SK-N-SH (cell line): ENCODE measurements around the gene KIAA0232.

Experiments used
- CTCF ChIP-seq: fragments of 200-600 bp; sonication (generic); IDR thresholded peaks from 2 replicates; pipeline ENCODE4 v1.6.1; 2017; ENCODE audit warnings: antibody characterized with exemption, mild to moderate bottlenecking, moderate library complexity
- JUND ChIP-seq: IDR thresholded peaks from 2 replicates; pipeline ENCODE4 v1.4.0; 2012
- RAD21 ChIP-seq: IDR thresholded peaks from 2 replicates; pipeline ENCODE4 v1.6.1; 2012; ENCODE audit warnings: mild to moderate bottlenecking, low read length
- RFX5 ChIP-seq: IDR thresholded peaks from 2 replicates; pipeline ENCODE4 v1.6.1; 2012; ENCODE audit warnings: mild to moderate bottlenecking, improper control_type of control experiment, low read length
- SIN3A ChIP-seq: IDR thresholded peaks from 2 replicates; pipeline ENCODE4 v1.6.1; 2012; ENCODE audit warnings: low read depth, mild to moderate bottlenecking, low read length, moderate library complexity, borderline replicate concordance
- USF1 ChIP-seq: IDR thresholded peaks from 2 replicates; pipeline ENCODE4 v1.4.0; 2012; ENCODE audit warnings: low read depth, borderline replicate concordance
- YY1 ChIP-seq: IDR thresholded peaks from 2 replicates; pipeline ENCODE4 v1.4.0; 2012; ENCODE audit warnings: low read depth, mild to moderate bottlenecking
- TF ChIP-seq, protein P1 (sequence below): IDR thresholded peaks from 2 replicates; pipeline ENCODE4 v1.4.0; 2012; ENCODE audit warnings: low read depth
- TF ChIP-seq, protein P2 (sequence below): fragments of 150-350 bp; IDR thresholded peaks from 2 replicates; pipeline ENCODE4 v1.6.1; 2017; ENCODE audit warnings: antibody characterized with exemption, low read length, low read depth, borderline replicate concordance

- TF ChIP-seq RAD21 = no peak
- TF ChIP-seq, protein P1, sequence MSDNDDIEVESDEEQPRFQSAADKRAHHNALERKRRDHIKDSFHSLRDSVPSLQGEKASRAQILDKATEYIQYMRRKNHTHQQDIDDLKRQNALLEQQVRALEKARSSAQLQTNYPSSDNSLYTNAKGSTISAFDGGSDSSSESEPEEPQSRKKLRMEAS = no peak
- TF ChIP-seq JUND = no peak
- TF ChIP-seq SIN3A = no peak
- no peak for TF ChIP-seq CTCF
- no peak for TF ChIP-seq USF1
- TF ChIP-seq RFX5 = no peak
- TF ChIP-seq, protein P2, sequence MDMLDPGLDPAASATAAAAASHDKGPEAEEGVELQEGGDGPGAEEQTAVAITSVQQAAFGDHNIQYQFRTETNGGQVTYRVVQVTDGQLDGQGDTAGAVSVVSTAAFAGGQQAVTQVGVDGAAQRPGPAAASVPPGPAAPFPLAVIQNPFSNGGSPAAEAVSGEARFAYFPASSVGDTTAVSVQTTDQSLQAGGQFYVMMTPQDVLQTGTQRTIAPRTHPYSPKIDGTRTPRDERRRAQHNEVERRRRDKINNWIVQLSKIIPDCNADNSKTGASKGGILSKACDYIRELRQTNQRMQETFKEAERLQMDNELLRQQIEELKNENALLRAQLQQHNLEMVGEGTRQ = no peak
- no peak for TF ChIP-seq YY1
Observed at GRCh38 chr4:6795821-6796220, 13.3 kb downstream of the KIAA0232 start.
